Lung (tissue), 12 donors: ENCODE results near the gene CEMP1. TPM values are rescaled to one million over a fixed set of nuclear protein-coding genes. Genes with fewer than 3 reads are reported as not detected.

Experiments used
- ATAC-seq: fragments of 200-7000 bp; cut with Tn5 transposase; one replicate; pipeline ENCODE4 v1.9.1; 2020; ENCODE audit warnings: moderate number of reproducible peaks; ENCODE audit not compliant: insufficient read depth, low FRiP score
- DNase-seq, 3 donors: peaks; one replicate each; pipeline ENCODE4 v3.0.0-alpha.2; 2013 to 2017
- H3K27ac ChIP-seq, 2 donors: one replicate each; pipeline ENCODE4 v1.5.1; 2013; ENCODE audit warnings: mild to moderate bottlenecking in 2 of 2, moderate library complexity in 2 of 2, control low read depth in 1 of 2, inconsistent platforms in 1 of 2, low read depth in 1 of 2, low read length in 1 of 2
- H3K27me3 ChIP-seq, 3 donors: one replicate each; pipeline ENCODE4 v1.5.1; 2013; ENCODE audit warnings: low read length in 2 of 3; ENCODE audit not compliant: control insufficient read depth in 3 of 3, insufficient read depth in 3 of 3
- H3K36me3 ChIP-seq, 4 donors: one replicate each; pipeline ENCODE4 v1.5.1; 2013; ENCODE audit warnings: low read length in 4 of 4, mild to moderate bottlenecking in 1 of 4, moderate library complexity in 1 of 4; ENCODE audit not compliant: control insufficient read depth in 4 of 4, insufficient read depth in 4 of 4
- H3K4me1 ChIP-seq, 5 donors: one replicate each; pipeline ENCODE4 v1.5.1; 2013; ENCODE audit warnings: low read length in 5 of 5, mild to moderate bottlenecking in 2 of 5, moderate library complexity in 1 of 5; ENCODE audit not compliant: control insufficient read depth in 5 of 5, insufficient read depth in 5 of 5
- H3K4me3 ChIP-seq: one replicate; pipeline ENCODE4 v1.5.1; 2013; ENCODE audit warnings: mild to moderate bottlenecking, control low read depth, moderate library complexity
- H3K9ac ChIP-seq, 2 donors: one replicate each; pipeline ENCODE4 v1.5.1; 2013; ENCODE audit warnings: low read length in 2 of 2, control low read depth in 1 of 2; ENCODE audit not compliant: insufficient read depth in 1 of 2
- H3K9me3 ChIP-seq, 4 donors: one replicate each; pipeline ENCODE4 v1.5.1; 2013; ENCODE audit warnings: low read length in 3 of 4, mild to moderate bottlenecking in 1 of 4, moderate library complexity in 1 of 4; ENCODE audit not compliant: control insufficient read depth in 4 of 4, insufficient read depth in 3 of 4
- WGBS, 2 donors: extraction: QIAGEN DNeasy Blood & Tissue Kit; methylation state at CpG; one replicate each; pipeline ENCODE4 v1.1.7; 2013; 5-methylcytosine and 5-hydroxymethylcytosine counted together
- polyA plus RNA-seq, 2 donors: library from polyadenylated mRNA; stranded (reverse); fragments of 200-250 nt; gene quantifications; one replicate each; pipeline ENCODE4 v1.2.1, GENCODE V29; 2013
- total RNA-seq, 2 donors: library from RNA; depleted of rRNA in 1 of 2; stranded (reverse); fragments of >200 nt in 1 of 2; gene quantifications; one replicate each; pipeline ENCODE4 v1.2.1, GENCODE V29; 2014 to 2021
- TF ChIP-seq, protein P1 (sequence below): IDR thresholded peaks from 2 replicates; pipeline ENCODE4 v1.5.1; 2012; ENCODE audit warnings: mild to moderate bottlenecking; ENCODE audit errors: control extremely low read depth, extremely low read depth
- donor health status: control.
- donor health status: control.
- donor health status: Bipolar disorder and iron deficiency.
- donor health status: healthy.
- donor health status: DM: yes; HTN: yes; CAD: no.

Gene CEMP1
- total and polyA plus RNA-seq, 4 donors, result 0.65 to 2.1 (median 1.4) TPM

DNA sequence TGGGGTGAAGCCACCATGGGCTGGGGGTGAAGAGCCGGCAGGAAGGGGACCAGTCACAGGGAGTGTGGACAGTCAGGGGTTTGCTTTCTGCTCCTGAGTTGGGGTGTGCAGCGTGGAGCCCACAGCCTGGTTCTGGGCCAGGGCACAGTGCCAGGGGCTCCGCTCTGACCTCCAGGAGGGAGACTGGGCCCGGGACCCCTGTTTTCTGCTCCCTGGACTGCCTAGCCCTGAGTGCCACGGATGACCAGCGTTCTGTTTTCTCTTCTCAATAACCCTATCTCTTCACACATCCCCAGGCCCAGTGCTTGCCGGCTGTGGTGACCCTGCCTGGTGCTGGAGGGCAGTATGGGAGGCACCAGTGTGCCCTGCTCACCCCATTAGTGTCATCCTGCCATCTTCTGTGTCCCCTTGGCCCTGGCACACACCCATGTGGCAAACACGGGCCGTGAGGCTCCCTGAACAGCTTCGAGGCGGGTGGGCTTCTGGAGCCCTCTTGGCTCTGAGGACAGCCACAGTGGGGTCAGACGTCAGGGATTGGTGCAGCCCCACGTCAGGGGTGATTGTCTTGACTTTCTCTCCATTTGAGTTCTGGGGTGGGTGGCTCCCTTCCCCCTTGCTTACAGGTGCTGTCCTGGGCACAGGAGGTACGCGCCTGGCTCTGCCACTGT lies 1.1 kb downstream of the CEMP1 start:
- Histone ChIP-seq H3K27ac (no peak overlapping the region), H3K9ac (no peak overlapping the region), H3K4me1 (peaks cover 0 to 12% (median 2%) of the 10 kb centered on the region in 5 donors), H3K27me3 (no peaks in the 10 kb centered on the region), H3K36me3 (peaks cover 0 to 33% (median 8%) of the 10 kb centered on the region in 4 donors), H3K9me3 (no peaks in the 10 kb centered on the region), H3K4me3 (no peak overlapping the region)
- 91 to 93% methylated on average over 14 to 15 of the region's 15 CpGs for WGBS, 2 donors
- TF ChIP-seq, protein P1, sequence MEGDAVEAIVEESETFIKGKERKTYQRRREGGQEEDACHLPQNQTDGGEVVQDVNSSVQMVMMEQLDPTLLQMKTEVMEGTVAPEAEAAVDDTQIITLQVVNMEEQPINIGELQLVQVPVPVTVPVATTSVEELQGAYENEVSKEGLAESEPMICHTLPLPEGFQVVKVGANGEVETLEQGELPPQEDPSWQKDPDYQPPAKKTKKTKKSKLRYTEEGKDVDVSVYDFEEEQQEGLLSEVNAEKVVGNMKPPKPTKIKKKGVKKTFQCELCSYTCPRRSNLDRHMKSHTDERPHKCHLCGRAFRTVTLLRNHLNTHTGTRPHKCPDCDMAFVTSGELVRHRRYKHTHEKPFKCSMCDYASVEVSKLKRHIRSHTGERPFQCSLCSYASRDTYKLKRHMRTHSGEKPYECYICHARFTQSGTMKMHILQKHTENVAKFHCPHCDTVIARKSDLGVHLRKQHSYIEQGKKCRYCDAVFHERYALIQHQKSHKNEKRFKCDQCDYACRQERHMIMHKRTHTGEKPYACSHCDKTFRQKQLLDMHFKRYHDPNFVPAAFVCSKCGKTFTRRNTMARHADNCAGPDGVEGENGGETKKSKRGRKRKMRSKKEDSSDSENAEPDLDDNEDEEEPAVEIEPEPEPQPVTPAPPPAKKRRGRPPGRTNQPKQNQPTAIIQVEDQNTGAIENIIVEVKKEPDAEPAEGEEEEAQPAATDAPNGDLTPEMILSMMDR, result no peak
- ATAC-seq (no peak), DNase-seq (no peak)

DNA sequence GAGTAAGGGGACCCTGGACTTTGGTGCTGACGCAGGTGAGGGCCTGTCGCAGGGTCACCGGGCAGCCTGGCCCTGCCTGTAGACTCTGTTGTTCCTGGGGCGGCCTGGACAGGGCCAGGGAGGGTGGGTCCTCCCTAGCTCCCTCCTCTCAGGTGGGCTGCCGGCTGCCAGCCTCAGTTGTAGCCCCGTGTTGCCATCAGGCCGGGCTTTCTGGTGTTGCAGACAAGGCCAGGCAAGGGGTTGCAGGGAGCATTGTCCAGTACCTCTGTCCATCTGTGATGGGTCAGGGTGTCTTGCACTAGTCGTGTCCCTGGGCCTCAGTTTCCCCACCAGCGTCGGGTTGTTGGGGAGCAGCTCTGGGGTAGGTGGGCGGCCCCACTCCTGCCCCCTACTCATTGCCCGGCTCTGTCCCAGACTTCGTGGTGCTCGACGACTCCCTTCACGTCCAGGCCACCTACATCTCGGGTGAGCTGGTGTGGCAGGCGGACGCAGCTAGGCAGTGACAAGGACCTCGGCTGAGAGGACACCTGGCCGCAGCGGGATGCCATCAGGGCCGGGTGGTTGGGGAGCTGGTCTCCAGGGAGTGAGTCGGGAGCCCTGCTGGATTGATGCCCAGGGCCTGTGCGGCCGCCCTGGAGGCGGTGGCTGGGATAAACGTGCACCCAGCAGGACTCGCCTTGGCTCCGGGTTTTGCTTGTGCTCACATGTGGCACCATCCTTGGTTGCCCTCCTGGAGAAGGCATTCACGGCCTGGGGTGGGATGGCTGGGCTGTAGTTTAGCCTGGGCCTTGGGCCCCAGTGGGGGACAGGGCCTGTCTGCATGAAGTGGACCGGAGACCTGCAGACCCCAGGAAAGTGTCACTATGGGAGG lies 1.9 kb downstream of the CEMP1 start:
- DNase-seq (peak in 1 of 3 donors; percentile 7), ATAC-seq (no peak)
- Histone ChIP-seq H3K4me3 (no peak overlapping the region), H3K9ac (no peak overlapping the region), H3K27ac (no peak overlapping the region), H3K9me3 (no peaks in the 10 kb centered on the region), H3K27me3 (no peaks in the 10 kb centered on the region), H3K36me3 (peaks cover under 1 to 41% (median 10%) of the 10 kb centered on the region in 4 donors), H3K4me1 (peaks cover 0 to 12% (median 2%) of the 10 kb centered on the region in 5 donors)
- WGBS, 2 donors, result 91 to 94% methylated on average over 32 of the region's 32 CpGs
- TF ChIP-seq, protein P1, result no peak

DNA sequence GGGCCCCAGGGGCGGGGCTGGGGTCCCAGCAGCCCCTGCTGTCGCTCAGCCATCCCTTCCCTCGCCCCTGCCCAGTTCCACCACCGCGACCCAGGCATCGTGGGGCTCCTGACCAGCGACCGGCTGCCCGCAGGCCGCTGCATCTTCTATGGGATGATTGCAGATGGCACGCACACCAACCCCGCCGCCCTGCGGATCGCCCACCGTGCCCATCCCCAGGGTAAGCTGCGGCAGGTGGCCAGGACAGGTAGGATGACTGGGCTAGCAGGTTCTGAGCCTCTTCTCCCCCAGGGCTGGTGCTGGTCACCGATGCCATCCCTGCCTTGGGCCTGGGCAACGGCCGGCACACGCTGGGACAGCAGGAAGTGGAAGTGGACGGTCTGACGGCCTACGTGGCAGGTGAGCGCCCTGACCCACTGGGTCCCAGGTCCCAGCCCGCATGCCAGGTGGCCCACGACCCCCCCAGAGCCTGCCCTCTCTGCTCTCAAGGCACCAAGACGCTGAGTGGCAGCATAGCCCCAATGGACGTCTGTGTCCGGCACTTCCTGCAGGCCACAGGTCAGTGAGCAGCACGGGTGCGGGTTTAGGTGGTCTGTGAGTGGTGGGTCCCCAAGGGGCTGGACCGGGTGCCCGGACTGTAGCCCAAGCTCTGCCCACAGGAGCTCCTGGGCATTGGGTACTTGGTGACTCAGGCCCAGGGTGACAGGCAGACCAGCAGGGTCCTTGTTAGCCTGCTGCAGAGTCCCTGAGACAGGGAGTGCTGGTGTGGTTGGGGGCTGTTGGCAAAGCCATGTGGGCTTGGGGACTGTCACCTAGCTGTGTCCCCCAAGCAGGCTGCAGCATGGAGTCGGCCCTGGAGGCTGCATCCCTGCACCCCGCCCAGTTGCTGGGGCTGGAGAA lies 2.8 kb downstream of the CEMP1 start:
- Histone ChIP-seq H3K27me3 (no peaks in the 10 kb centered on the region), H3K36me3 (peaks cover 3 to 50% (median 13%) of the 10 kb centered on the region in 4 donors), H3K9me3 (no peaks in the 10 kb centered on the region), H3K4me1 (peaks cover 0 to 12% (median 2%) of the 10 kb centered on the region in 5 donors), H3K4me3 (no peak overlapping the region), H3K27ac (no peak overlapping the region), H3K9ac (no peak overlapping the region)
- 95 to 96% methylated on average over 36 of the region's 36 CpGs for WGBS, 2 donors
- DNase-seq (peak in 1 of 3 donors; percentile 5), ATAC-seq (no peak)
- TF ChIP-seq, protein P1, result no peak
